ENCODE results near the gene CRYBG2. TPM values are rescaled to one million over a fixed set of nuclear protein-coding genes. Genes with fewer than 3 reads are reported as not detected.
A peak's percentile ranks its signal among the peaks of the same experiment; 100 is the strongest.

CRYBG2 gene
- total RNA-seq, 1 donor from 2014 or later = 6.9 TPM

DNA sequence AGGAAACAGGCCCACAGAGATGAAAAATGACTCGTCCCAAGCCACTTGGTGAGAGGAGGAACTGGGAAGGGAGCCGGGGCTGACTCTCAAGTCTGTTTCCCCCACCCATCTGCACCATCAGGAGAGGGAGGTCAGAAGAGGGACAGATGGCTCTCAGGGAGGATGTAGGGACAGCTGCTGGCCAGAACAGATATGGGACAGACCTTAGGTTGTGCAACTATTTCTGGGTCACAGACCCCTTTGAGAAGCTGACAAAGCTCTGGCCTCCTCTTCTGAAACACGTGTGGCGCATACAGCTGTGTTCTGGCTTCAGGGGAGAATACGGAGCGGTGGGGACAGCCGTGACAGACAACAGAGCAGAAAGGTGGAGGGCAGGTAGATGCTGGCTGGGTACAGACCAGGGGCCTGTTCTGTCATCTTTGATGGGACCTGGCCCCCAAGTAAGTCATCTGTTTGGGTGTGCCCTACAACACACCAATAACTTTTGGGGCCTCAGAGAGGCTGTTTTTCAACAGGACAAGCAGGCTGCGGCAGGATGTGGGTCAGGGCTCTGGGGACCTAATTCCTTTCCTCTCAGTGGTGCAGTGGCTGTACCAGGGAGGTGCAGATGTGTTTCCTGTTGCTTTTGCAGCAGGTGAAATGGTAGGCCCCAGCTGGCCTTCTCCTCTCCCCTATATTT lies 66.8 kb downstream of the CRYBG2 start:
- DNase-seq (no peak), ATAC-seq (no peak)
- H3K4me3 ChIP-seq = no peak overlapping the region
- H3K36me3 ChIP-seq = no peaks in the 10 kb centered on the region
- TF ChIP-seq, protein P1, sequence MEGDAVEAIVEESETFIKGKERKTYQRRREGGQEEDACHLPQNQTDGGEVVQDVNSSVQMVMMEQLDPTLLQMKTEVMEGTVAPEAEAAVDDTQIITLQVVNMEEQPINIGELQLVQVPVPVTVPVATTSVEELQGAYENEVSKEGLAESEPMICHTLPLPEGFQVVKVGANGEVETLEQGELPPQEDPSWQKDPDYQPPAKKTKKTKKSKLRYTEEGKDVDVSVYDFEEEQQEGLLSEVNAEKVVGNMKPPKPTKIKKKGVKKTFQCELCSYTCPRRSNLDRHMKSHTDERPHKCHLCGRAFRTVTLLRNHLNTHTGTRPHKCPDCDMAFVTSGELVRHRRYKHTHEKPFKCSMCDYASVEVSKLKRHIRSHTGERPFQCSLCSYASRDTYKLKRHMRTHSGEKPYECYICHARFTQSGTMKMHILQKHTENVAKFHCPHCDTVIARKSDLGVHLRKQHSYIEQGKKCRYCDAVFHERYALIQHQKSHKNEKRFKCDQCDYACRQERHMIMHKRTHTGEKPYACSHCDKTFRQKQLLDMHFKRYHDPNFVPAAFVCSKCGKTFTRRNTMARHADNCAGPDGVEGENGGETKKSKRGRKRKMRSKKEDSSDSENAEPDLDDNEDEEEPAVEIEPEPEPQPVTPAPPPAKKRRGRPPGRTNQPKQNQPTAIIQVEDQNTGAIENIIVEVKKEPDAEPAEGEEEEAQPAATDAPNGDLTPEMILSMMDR (IDR thresholded peaks at IDR 0.05) = no peak
- peak overlapping the region; percentile 81 for H3K27ac ChIP-seq
- H3K27me3 ChIP-seq = no peaks in the 10 kb centered on the region
- no peaks in the 10 kb centered on the region for H3K9me3 ChIP-seq
- H3K4me1 ChIP-seq = peaks cover 73% of the 10 kb centered on the region
- intact Hi-C loops (cut with DNase I) = no loop called here

DNA sequence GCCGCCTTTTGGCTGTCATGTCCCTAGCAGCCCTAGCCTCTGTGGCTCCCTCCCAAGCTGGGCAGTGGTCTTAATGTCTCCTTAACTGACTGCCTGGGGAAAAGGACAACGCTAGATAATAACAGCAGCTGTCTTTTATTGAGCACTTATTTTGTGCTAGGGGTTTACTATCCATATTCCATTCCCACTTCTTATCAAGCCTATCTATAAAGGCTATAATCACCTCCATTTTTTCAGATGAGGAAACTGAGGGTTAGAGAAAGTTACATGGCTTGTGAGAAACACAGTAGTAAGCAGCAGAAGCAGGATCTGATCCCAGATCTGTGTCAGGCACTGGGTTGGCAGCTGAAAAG lies 67.9 kb downstream of the CRYBG2 start:
- no peak for ATAC-seq
- no peak overlapping the region for H3K27ac ChIP-seq

DNA sequence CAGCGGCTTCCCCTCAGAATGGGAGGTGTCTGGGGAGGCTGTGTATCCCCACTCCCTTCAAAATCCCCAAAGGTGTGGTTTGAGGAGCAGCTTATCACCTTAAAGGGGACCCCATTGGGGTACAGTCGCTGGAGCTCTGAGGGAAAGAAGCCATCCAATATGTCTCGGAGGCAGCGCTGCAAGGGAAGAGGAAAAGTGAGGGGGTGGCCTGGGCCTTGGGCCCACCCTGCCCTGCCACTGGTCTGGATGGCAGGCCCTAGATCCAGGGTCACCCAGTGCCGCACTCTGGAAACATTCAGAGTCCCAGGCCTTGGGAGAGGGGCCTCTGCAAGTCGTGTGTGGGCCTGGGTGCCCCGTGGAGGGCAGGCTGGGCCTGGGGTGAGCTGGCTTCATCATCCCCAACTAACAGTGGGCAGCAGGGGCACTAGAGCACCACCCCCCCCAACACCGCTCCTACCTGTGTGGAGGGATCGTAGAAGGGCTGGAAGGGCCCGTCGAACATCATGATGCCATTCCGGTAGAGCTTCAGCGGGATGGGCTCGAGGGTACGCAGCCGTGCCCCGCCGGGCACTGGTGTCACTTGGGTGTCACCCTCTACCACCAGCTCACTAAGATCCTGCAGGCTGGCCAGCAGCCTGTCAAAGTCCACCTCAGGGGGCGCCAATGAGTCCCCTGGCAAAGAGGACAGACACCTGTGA lies 68.4 kb downstream of the CRYBG2 start:
- Histone ChIP-seq H3K36me3 (peaks cover 11% of the 10 kb centered on the region), H3K4me3 (no peak overlapping the region), H3K27ac (peak overlapping the region; percentile 61), H3K4me1 (peaks cover 72% of the 10 kb centered on the region), H3K27me3 (no peaks in the 10 kb centered on the region), H3K9me3 (no peaks in the 10 kb centered on the region)
- intact Hi-C loops (cut with DNase I) = no loop called here
- DNase-seq (no peak), ATAC-seq (no peak)
- TF ChIP-seq, protein P1 (IDR thresholded peaks at IDR 0.05) = peak; percentile 26

More for the DNA sequence above, 67.9 kb downstream of the CRYBG2 start:
- Histone ChIP-seq H3K4me1 (peaks cover 75% of the 10 kb centered on the region), H3K9me3 (no peaks in the 10 kb centered on the region), H3K27me3 (no peaks in the 10 kb centered on the region), H3K4me3 (no peak overlapping the region), H3K36me3 (peaks cover 11% of the 10 kb centered on the region)
- TF ChIP-seq, protein P1 (IDR thresholded peaks at IDR 0.05) = no peak
- intact Hi-C loops (cut with DNase I) = no loop called here
- DNase-seq = no peak

DNA sequence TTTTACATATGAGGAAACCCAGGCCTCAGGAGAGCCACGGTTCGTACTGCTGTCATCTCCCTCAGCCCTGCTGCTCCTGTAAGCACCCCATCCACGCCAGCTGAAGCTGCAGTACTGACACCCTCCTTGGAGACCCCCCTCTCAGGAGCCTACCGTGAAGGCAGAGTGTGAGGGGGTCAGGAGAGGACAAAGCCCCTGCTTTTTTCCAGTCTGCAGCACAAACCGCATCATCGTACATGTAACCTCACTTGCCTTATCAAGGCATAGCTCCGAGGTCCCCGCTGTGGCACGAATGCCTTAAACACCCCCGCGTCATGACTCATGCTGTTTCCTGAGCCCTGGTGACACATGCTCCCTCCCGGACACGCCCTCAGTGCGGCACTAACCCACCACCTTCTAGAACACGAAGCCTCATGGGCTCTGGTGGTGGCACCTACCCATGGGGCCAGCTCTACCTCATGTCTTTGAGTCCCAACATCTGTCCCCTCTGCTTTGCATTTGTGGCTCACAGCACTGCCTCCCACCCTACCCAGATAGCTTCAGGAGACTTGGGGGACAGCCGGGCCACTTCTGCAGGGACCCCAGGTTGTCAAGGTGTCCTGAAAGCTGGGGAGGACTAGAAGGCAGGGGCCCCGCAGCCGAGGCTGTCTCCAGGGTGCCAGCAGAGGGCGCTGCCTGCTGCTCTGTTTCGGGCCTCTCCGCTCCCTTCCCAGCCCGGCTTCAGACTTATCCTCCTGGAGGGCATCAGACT lies 69.2 kb downstream of the CRYBG2 start:
- intact Hi-C loops (cut with DNase I) = no loop called here
- Histone ChIP-seq H3K27ac (peak overlapping the region; percentile 61), H3K9me3 (no peaks in the 10 kb centered on the region), H3K27me3 (no peaks in the 10 kb centered on the region), H3K4me3 (peak overlapping the region; percentile 10), H3K4me1 (peaks cover 66% of the 10 kb centered on the region), H3K36me3 (peaks cover 11% of the 10 kb centered on the region)
- peak; percentile 86 for DNase-seq
- peak; percentile 53 for ATAC-seq
- TF ChIP-seq, protein P1 (IDR thresholded peaks at IDR 0.05) = peak; percentile 72

DNA sequence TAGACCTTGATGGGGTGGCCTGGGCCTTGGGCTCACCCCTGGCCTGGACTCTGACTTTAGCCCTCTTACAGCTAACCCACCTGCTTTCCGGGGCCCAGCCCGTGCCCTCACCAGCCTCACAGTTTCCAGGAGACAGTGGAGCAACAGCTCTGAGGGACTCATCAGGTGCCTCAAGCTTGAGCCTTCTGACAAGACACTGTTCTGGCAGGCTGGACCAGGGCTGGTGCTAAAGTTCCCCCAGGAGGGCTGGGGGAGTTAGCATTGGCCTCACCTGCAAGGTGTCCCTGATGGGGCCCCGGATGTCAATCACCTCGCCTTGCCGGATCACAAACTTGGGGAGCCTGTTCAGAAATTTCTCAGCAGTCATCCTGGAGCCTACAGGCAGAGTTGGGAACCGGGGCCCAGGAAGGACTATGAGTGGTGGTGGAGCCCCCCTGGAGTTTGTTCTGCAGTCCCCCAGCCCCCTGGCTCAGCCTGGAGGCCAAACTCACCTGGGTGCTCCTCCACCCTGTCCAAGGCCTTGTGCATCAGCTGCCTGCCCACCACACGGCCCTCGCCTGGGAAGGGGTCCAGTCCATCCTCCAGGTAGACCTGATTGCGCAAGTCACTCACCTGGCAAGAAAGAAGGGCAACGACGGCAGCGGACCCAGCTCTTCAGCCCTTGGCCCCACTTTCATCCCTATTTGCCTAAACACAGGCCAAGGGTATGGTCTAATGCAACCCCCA lies 69.9 kb downstream of the CRYBG2 start:
- DNase-seq (peak; percentile 62), ATAC-seq (no peak)
- H3K4me1 ChIP-seq = peaks cover 64% of the 10 kb centered on the region

More for the DNA sequence above, 69.9 kb downstream of the CRYBG2 start:
- Histone ChIP-seq H3K9me3 (no peaks in the 10 kb centered on the region), H3K36me3 (peaks cover 11% of the 10 kb centered on the region), H3K4me3 (peak overlapping the region; percentile 10), H3K27ac (peak overlapping the region; percentile 61), H3K27me3 (no peaks in the 10 kb centered on the region)
- intact Hi-C loops (cut with DNase I) = no loop called here
- TF ChIP-seq, protein P1 (IDR thresholded peaks at IDR 0.05) = no peak
